CD4-positive, alpha-beta memory T cell (primary cell): ENCODE measurements around the gene SLC9A9. TPM values are rescaled to one million over a fixed set of nuclear protein-coding genes. Genes with fewer than 3 reads are reported as not detected.

Experiments
- CTCF ChIA-PET: fragments of 350-600 bp; sonication (Branson Sonifier 250); formaldehyde crosslinking; loops from one replicate; lab custom pipeline; 2021; ENCODE audit warnings: inconsistent platforms; ENCODE audit not compliant: partially characterized antibody; lab: Charles Lee
- POLR2A ChIA-PET: fragments of 350-600 bp; sonication (Branson Sonifier 250); formaldehyde crosslinking; loops from one replicate; lab custom pipeline; 2021; ENCODE audit not compliant: partially characterized antibody; lab: Charles Lee
- DNase-seq, 5 donors: peaks; one replicate each; pipeline versions ENCODE4 v3.0.0 to v3.0.0-alpha.2; 2020 to 2022; ENCODE audit warnings: mixed read lengths in 1 of 5
- H3K27ac ChIP-seq: one replicate; pipeline ENCODE4 v1.7.0; 2013; ENCODE audit warnings: low read depth, low read length
- H3K27me3 ChIP-seq: 2 replicates; pipeline ENCODE4 v1.7.0; 2013; ENCODE audit warnings: mild to moderate bottlenecking, low read length, moderate library complexity; ENCODE audit not compliant: insufficient read depth
- H3K36me3 ChIP-seq: 2 replicates; pipeline ENCODE4 v1.7.0; 2013; ENCODE audit warnings: mild to moderate bottlenecking, low read length, moderate library complexity; ENCODE audit not compliant: insufficient read depth
- H3K4me1 ChIP-seq: 2 replicates; pipeline ENCODE4 v1.7.0; 2013; ENCODE audit warnings: mild to moderate bottlenecking, low read length, moderate library complexity; ENCODE audit not compliant: insufficient read depth
- H3K4me3 ChIP-seq, 2 donors: one replicate each; pipeline ENCODE4 v1.7.0; 2013; ENCODE audit warnings: low read length in 2 of 2, mild to moderate bottlenecking in 1 of 2
- H3K9me3 ChIP-seq, 2 donors: one replicate each; pipeline ENCODE4 v1.7.0; 2013; ENCODE audit warnings: low read length in 2 of 2, control low read depth in 1 of 2; ENCODE audit not compliant: control insufficient read depth in 1 of 2
- H3K27ac Mint-ChIP-seq, 7 donors: one replicate each; pipeline ENCODE4 v1.8.0; 2020 to 2021; ENCODE audit warnings: mixed read lengths in 7 of 7, mild to moderate bottlenecking in 6 of 7, inconsistent platforms in 3 of 7, moderate library complexity in 3 of 7
- H3K27me3 Mint-ChIP-seq, 2 donors: one replicate each; pipeline ENCODE4 v1.8.0; 2020 to 2021; ENCODE audit warnings: mixed read lengths in 2 of 2
- H3K36me3 Mint-ChIP-seq, 2 donors: one replicate each; pipeline ENCODE4 v1.8.0; 2020 to 2021; ENCODE audit warnings: mixed read lengths in 2 of 2, inconsistent platforms in 1 of 2, mild to moderate bottlenecking in 1 of 2
- H3K4me1 Mint-ChIP-seq, 4 donors: one replicate each; pipeline ENCODE4 v1.8.0; 2020 to 2021; ENCODE audit warnings: mixed read lengths in 4 of 4, mild to moderate bottlenecking in 1 of 4
- H3K4me3 Mint-ChIP-seq, 8 donors: one replicate each; pipeline ENCODE4 v1.8.0; 2020 to 2021; ENCODE audit warnings: mixed read lengths in 8 of 8, mild to moderate bottlenecking in 7 of 8, moderate library complexity in 6 of 8, inconsistent platforms in 3 of 8
- H3K9me3 Mint-ChIP-seq, 8 donors: one replicate each; pipeline ENCODE4 v1.8.0; 2020 to 2021; ENCODE audit warnings: mixed read lengths in 8 of 8, mild to moderate bottlenecking in 5 of 8, inconsistent platforms in 3 of 8, moderate library complexity in 1 of 8
- intact Hi-C: fragments of 100-400 bp; cut with micrococcal nuclease; formaldehyde crosslinking; loops from one replicate; pipeline ENCODE4 v1.15.1; 2023
- polyA plus RNA-seq, 2 donors: library from polyadenylated mRNA; unstranded; fragments of 300-500 nt; fragmentation: Illumina TruSeq; gene quantifications; one replicate each; pipeline ENCODE4 v1.2.3, GENCODE V29; 2021
- total RNA-seq, 2 experiments: library from RNA; stranded (reverse); gene quantifications; one replicate each; pipeline ENCODE4 v1.2.3, GENCODE V29; 2021

SLC9A9 gene
- total and polyA plus RNA-seq, 4 experiments from 2014 or later, result 30.8 to 35.5 (median 34.4) TPM

- intact Hi-C loops, result no loop called here
- H3K27ac Mint-ChIP-seq, result no peak overlapping the region
Observed at GRCh38 chr3:143859465-143860203, 11.4 kb upstream of the SLC9A9 start.

GRCh38 chr3:143856252-143856970 lies 8.1 kb upstream of the SLC9A9 start:
- CTCF ChIA-PET, result interaction anchor here (1.4 kb wide), 1 partner anchor 29 kb away, joined by 3 read pairs; no protein-coding TSS in a partner anchor
- DNase-seq, result no peak
- Mint-ChIP-seq H3K27ac (peak overlapping the region in 1 of 7 donors; percentile 7), H3K27me3 (no peaks in the 10 kb centered on the region), H3K4me1 (peaks cover 12 to 20% (median 15%) of the 10 kb centered on the region in 4 donors), H3K9me3 (peaks cover 0 to 9% (median 2%) of the 10 kb centered on the region in 8 donors), H3K4me3 (peak overlapping the region in 1 of 8 donors; percentile 11), H3K36me3 (no peaks in the 10 kb centered on the region)
- Histone ChIP-seq H3K36me3 (no peaks in the 10 kb centered on the region), H3K9me3 (no peaks in the 10 kb centered on the region), H3K27me3 (no peaks in the 10 kb centered on the region), H3K4me3 (no peak overlapping the region), H3K4me1 (peaks cover 25% of the 10 kb centered on the region), H3K27ac (no peak overlapping the region)
- intact Hi-C loops, result no loop called here
- POLR2A ChIA-PET, result no interaction called here

More at GRCh38 chr3:143859465-143860203, 11.4 kb upstream of the SLC9A9 start:
- peaks cover 13% of the 10 kb centered on the region for H3K4me1 ChIP-seq
- H3K27me3 Mint-ChIP-seq, result no peaks in the 10 kb centered on the region
- no peaks in the 10 kb centered on the region for H3K9me3 ChIP-seq
- no peak for DNase-seq
- H3K36me3 ChIP-seq, result no peaks in the 10 kb centered on the region
- no peak overlapping the region for H3K4me3 Mint-ChIP-seq
- H3K4me1 Mint-ChIP-seq, result peaks cover 11 to 15% (median 13%) of the 10 kb centered on the region in 4 donors
- ChIA-PET CTCF (no interaction called here), POLR2A (no interaction called here)
- no peaks in the 10 kb centered on the region for H3K27me3 ChIP-seq
- no peak overlapping the region for H3K27ac ChIP-seq
- no peak overlapping the region for H3K4me3 ChIP-seq
- no peaks in the 10 kb centered on the region for H3K36me3 Mint-ChIP-seq
- peaks cover 0 to 10% (median 2%) of the 10 kb centered on the region in 8 donors for H3K9me3 Mint-ChIP-seq

- ChIA-PET CTCF (interaction anchor here (1.3 to 1.5 kb wide), 3 partner anchors 11 to 30 kb away, joined by 3 read pairs; no protein-coding TSS in a partner anchor), POLR2A (interaction anchor here (1.9 kb wide), 1 partner anchor 116 kb away, joined by 8 read pairs; the partner anchor contains the start of gene DIPK2A)
- Histone ChIP-seq H3K27me3 (no peaks in the 10 kb centered on the region), H3K36me3 (no peaks in the 10 kb centered on the region), H3K27ac (no peak overlapping the region), H3K4me3 (peak overlapping the region in 1 of 2 donors; percentile 14), H3K9me3 (no peaks in the 10 kb centered on the region), H3K4me1 (peaks cover 34% of the 10 kb centered on the region)
- Mint-ChIP-seq H3K36me3 (no peaks in the 10 kb centered on the region), H3K4me1 (peaks cover 17 to 33% (median 24%) of the 10 kb centered on the region in 4 donors), H3K4me3 (peak overlapping the region in 7 of 8 donors; percentile 33 to 83 (median 66)), H3K27ac (peak overlapping the region; percentile 48 to 88 (median 69)), H3K27me3 (no peaks in the 10 kb centered on the region), H3K9me3 (peaks cover 0 to 4% (median 0%) of the 10 kb centered on the region in 8 donors)
- DNase-seq, result peak in 4 of 5 donors; percentile 16 to 38 (median 26)
- intact Hi-C loops, result no loop called here
Observed at GRCh38 chr3:143855183-143855582, 6.9 kb upstream of the SLC9A9 start.

GRCh38 chr3:143851331-143852017 lies 3.2 kb upstream of the SLC9A9 start:
- Histone ChIP-seq H3K27ac (no peak overlapping the region), H3K9me3 (no peaks in the 10 kb centered on the region), H3K4me3 (no peak overlapping the region), H3K36me3 (no peaks in the 10 kb centered on the region), H3K27me3 (no peaks in the 10 kb centered on the region), H3K4me1 (peaks cover 59% of the 10 kb centered on the region)
- H3K27me3 Mint-ChIP-seq, result no peaks in the 10 kb centered on the region
- H3K27ac Mint-ChIP-seq, result no peak overlapping the region
- no peak for DNase-seq
- peaks cover 41 to 70% (median 50%) of the 10 kb centered on the region in 4 donors for H3K4me1 Mint-ChIP-seq
- POLR2A ChIA-PET, result interaction anchor here (0.7 to 5.9 kb wide), 2 partner anchors 26 to 121 kb away, joined by 3 to 78 read pairs; partner anchors contain the start of gene DIPK2A
- H3K36me3 Mint-ChIP-seq, result peaks cover 0 to 8% of the 10 kb centered on the region in 2 donors
- H3K9me3 Mint-ChIP-seq, result no peaks in the 10 kb centered on the region
- CTCF ChIA-PET, result interaction anchor here (1.3 to 1.6 kb wide), 2 partner anchors 32 to 34 kb away, joined by 3 to 4 read pairs; no protein-coding TSS in a partner anchor
- H3K4me3 Mint-ChIP-seq, result peak overlapping the region in 1 of 8 donors; percentile 10
- intact Hi-C loops, result no loop called here

- Histone ChIP-seq H3K27ac (no peak overlapping the region), H3K9me3 (no peaks in the 10 kb centered on the region), H3K4me1 (peaks cover 65% of the 10 kb centered on the region), H3K27me3 (no peaks in the 10 kb centered on the region), H3K4me3 (no peak overlapping the region), H3K36me3 (no peaks in the 10 kb centered on the region)
- POLR2A ChIA-PET, result interaction anchor here (5.9 kb wide), 1 partner anchor 122 kb away, joined by 78 read pairs; the partner anchor contains the start of gene DIPK2A
- Mint-ChIP-seq H3K27me3 (no peaks in the 10 kb centered on the region), H3K9me3 (no peaks in the 10 kb centered on the region), H3K36me3 (peaks cover 0 to 8% of the 10 kb centered on the region in 2 donors), H3K4me3 (peak overlapping the region in 2 of 8 donors; percentile 24 to 98), H3K27ac (peak overlapping the region in 3 of 7 donors; percentile 21 to 79 (median 30)), H3K4me1 (peaks cover 44 to 73% (median 53%) of the 10 kb centered on the region in 4 donors)
- no peak for DNase-seq
- CTCF ChIA-PET, result interaction anchor here (3.5 kb wide), 1 partner anchor 121 kb away, joined by 24 read pairs; the partner anchor contains the start of gene DIPK2A
- intact Hi-C loops, result no loop called here
Observed at GRCh38 chr3:143850877-143851276, 2.6 kb upstream of the SLC9A9 start.

GRCh38 chr3:143849854-143850549 lies 1.7 kb upstream of the SLC9A9 start:
- H3K27ac ChIP-seq, result no peak overlapping the region

More at GRCh38 chr3:143849854-143850549, 1.7 kb upstream of the SLC9A9 start:
- Mint-ChIP-seq H3K4me3 (peak overlapping the region; percentile 55 to 99 (median 98)), H3K4me1 (peaks cover 44 to 72% (median 52%) of the 10 kb centered on the region in 4 donors), H3K9me3 (no peaks in the 10 kb centered on the region), H3K27ac (peak overlapping the region; percentile 50 to 97 (median 89)), H3K36me3 (peaks cover 0 to 8% of the 10 kb centered on the region in 2 donors), H3K27me3 (no peaks in the 10 kb centered on the region)
- POLR2A ChIA-PET, result interaction anchor here (0.8 to 5.9 kb wide), 4 partner anchors 11 to 122 kb away, joined by 3 to 78 read pairs (median 11); partner anchors contain the start of gene DIPK2A
- Histone ChIP-seq H3K27me3 (no peaks in the 10 kb centered on the region), H3K9me3 (no peaks in the 10 kb centered on the region), H3K36me3 (no peaks in the 10 kb centered on the region), H3K4me1 (peaks cover 65% of the 10 kb centered on the region), H3K4me3 (no peak overlapping the region)
- DNase-seq, result peak in 3 of 5 donors; percentile 5 to 15 (median 10)
- CTCF ChIA-PET, result interaction anchor here (0.7 to 3.5 kb wide), 7 partner anchors 12 to 121 kb away, joined by 3 to 24 read pairs (median 6); partner anchors contain the start of gene DIPK2A
- intact Hi-C loops, result loop anchor here (5.0 kb wide), 1 partner anchor 102 kb away; no protein-coding TSS in a partner anchor
